ENCODE data around the gene ASB4. TPM values are rescaled to one million over a fixed set of nuclear protein-coding genes. Genes with fewer than 3 reads are reported as not detected.
"Not testable (repeated sequence)": the region's sequence is repeated elsewhere in the genome, so short reads cannot be mapped to it uniquely, and the experiment has no call there.

The ASB4 gene
- total RNA-seq, 1 donor from 2014 or later: 0.11 TPM

GRCh38 chr7:95493247-95493646, 7.5 kb downstream of the ASB4 start:
- H3K4me3 ChIP-seq: no peak overlapping the region
- no peaks in the 10 kb centered on the region for H3K36me3 ChIP-seq
- no peak overlapping the region for H3K27ac ChIP-seq
- no peaks in the 10 kb centered on the region for H3K27me3 ChIP-seq
- no peaks in the 10 kb centered on the region for H3K9me3 ChIP-seq
- TF ChIP-seq, protein P1, sequence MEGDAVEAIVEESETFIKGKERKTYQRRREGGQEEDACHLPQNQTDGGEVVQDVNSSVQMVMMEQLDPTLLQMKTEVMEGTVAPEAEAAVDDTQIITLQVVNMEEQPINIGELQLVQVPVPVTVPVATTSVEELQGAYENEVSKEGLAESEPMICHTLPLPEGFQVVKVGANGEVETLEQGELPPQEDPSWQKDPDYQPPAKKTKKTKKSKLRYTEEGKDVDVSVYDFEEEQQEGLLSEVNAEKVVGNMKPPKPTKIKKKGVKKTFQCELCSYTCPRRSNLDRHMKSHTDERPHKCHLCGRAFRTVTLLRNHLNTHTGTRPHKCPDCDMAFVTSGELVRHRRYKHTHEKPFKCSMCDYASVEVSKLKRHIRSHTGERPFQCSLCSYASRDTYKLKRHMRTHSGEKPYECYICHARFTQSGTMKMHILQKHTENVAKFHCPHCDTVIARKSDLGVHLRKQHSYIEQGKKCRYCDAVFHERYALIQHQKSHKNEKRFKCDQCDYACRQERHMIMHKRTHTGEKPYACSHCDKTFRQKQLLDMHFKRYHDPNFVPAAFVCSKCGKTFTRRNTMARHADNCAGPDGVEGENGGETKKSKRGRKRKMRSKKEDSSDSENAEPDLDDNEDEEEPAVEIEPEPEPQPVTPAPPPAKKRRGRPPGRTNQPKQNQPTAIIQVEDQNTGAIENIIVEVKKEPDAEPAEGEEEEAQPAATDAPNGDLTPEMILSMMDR (IDR thresholded peaks at IDR 0.05): no peak
- no peaks in the 10 kb centered on the region for H3K4me1 ChIP-seq
- no peak for DNase-seq (ENCODE audit: low spot score in 2 of 2)
- intact Hi-C loops (cut with DNase I): no loop called here

DNA sequence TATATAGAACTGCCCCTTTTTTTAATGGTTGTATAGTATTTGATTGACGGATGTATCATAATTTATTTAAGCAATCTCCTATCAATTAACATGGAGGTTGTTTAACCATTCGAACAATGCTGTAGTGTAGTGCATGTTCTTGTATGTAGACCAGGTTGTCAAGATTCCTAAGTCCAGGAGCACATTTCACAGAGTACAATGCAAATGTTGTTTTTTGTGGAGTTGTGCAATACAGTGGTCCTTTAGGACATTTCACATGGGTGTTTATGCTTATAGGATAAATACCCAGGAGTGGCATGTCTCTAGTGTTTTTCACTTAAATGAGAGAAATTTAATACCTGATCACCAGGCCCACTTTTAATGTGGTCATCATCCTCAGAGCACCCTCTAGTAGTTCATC, 8.1 kb downstream of the ASB4 start:
- H3K27ac ChIP-seq: no peak overlapping the region
- DNase-seq (ENCODE audit: low spot score in 2 of 2): no peak
- no peak overlapping the region for H3K4me3 ChIP-seq
- intact Hi-C loops (cut with DNase I): no loop called here
- TF ChIP-seq, protein P1 (IDR thresholded peaks at IDR 0.05): no peak
- no peaks in the 10 kb centered on the region for H3K36me3 ChIP-seq
- H3K9me3 ChIP-seq: no peaks in the 10 kb centered on the region
- H3K27me3 ChIP-seq: no peaks in the 10 kb centered on the region
- H3K4me1 ChIP-seq: no peaks in the 10 kb centered on the region

DNA sequence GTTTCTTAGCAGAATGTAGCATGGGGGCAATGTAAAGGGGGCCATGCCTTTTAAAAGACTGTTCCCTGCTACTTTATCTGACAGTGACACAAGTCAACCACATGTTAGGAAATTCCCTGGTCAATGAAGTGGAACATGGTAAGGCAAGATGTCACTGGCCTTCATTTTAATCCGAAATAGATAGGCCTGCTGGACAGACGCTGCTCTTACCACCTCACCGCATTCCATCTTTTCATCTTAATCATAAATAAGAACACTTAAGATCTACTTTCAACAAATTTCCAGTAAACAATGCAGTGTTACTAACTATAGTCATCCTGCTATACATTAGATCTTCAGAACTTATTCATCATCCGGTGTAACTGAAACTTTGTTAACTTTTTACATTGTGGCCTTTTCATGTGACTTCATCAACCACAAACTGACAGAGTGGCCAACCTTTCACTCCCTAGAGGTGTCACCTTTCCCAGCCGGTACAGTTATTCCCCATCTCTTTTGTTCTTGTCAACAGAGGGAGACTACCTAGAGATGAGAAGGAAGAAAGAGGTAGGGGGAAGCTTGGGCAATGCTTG, 15.6 kb downstream of the ASB4 start:
- no peak for DNase-seq (ENCODE audit: low spot score in 2 of 2)
- TF ChIP-seq, protein P1 (IDR thresholded peaks at IDR 0.05): no peak
- Histone ChIP-seq H3K36me3 (no peaks in the 10 kb centered on the region), H3K27me3 (no peaks in the 10 kb centered on the region), H3K4me3 (no peak overlapping the region), H3K4me1 (no peaks in the 10 kb centered on the region), H3K9me3 (no peaks in the 10 kb centered on the region), H3K27ac (no peak overlapping the region)
- intact Hi-C loops (cut with DNase I): no loop called here

DNA sequence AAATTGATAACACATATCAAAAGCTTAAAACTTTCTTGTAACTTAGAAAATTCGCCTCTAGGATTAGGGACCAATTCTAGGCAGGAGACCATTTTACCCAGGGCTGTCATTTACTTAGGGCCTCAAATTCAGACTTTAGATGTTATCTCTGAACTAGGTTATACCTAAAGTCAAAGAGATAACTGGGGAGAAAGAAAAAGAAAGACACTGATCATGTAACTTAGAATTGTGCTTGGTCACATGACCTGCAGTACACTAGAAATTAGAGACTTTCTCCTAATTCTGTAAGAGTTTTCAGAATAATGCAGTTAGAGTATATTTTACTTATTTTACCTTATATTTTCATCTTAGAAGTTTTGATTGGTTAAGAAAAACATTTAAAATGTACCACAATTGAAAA, 16.7 kb downstream of the ASB4 start:
- no peaks in the 10 kb centered on the region for H3K27me3 ChIP-seq
- DNase-seq (ENCODE audit: low spot score in 2 of 2): no peak
- no peak overlapping the region for H3K27ac ChIP-seq
- no peaks in the 10 kb centered on the region for H3K36me3 ChIP-seq
- TF ChIP-seq, protein P1 (IDR thresholded peaks at IDR 0.05): no peak
- H3K9me3 ChIP-seq: no peaks in the 10 kb centered on the region
- H3K4me1 ChIP-seq: no peaks in the 10 kb centered on the region
- no peak overlapping the region for H3K4me3 ChIP-seq
- intact Hi-C loops (cut with DNase I): no loop called here

GRCh38 chr7:95503271-95504131, 17.8 kb downstream of the ASB4 start:
- Histone ChIP-seq H3K9me3 (no peaks in the 10 kb centered on the region), H3K27ac (no peak overlapping the region), H3K4me3 (no peak overlapping the region), H3K36me3 (no peaks in the 10 kb centered on the region), H3K27me3 (no peaks in the 10 kb centered on the region), H3K4me1 (no peaks in the 10 kb centered on the region)
- TF ChIP-seq, protein P1 (IDR thresholded peaks at IDR 0.05): no peak
- intact Hi-C loops (cut with DNase I): no loop called here
- no peak for DNase-seq (ENCODE audit: low spot score in 2 of 2)

DNA sequence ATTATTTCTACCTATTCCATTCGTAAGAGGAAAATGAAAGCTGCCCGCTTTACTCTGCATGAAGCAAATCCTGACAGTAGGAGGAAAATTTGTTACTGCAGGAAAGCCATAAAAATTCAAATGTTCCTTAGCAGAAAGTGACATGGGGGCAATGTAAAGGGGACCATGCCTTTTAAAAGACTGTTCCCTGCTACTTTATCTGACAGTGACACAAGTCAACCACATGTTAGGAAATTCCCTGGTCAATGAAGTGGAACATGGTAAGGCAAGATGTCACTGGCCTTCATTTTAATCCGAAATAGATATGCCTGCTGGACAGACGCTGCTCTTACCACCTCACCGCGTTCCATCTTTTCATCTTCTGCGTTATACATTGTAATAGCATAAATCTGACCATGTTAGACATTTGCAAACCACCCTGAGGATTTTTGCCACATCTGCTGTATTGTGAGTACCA, 18.4 kb downstream of the ASB4 start:
- H3K36me3 ChIP-seq; H3K27me3 ChIP-seq; H3K27ac ChIP-seq; H3K4me3 ChIP-seq; DNase-seq (ENCODE audit: low spot score in 2 of 2); intact Hi-C loops (cut with DNase I); H3K4me1 ChIP-seq; H3K9me3 ChIP-seq: not testable (repeated sequence)

Measured in ascending aorta (tissue), 2 donors.